ENCODE measurements around the gene FOXD4L1. TPM values are rescaled to one million over a fixed set of nuclear protein-coding genes. Genes with fewer than 3 reads are reported as not detected.
"Not testable (repeated sequence)": the region's sequence is repeated elsewhere in the genome, so short reads cannot be mapped to it uniquely, and the experiment has no call there.

The FOXD4L1 gene
- total RNA-seq, 1 experiment from 2014 or later = 0.25 TPM

DNA sequence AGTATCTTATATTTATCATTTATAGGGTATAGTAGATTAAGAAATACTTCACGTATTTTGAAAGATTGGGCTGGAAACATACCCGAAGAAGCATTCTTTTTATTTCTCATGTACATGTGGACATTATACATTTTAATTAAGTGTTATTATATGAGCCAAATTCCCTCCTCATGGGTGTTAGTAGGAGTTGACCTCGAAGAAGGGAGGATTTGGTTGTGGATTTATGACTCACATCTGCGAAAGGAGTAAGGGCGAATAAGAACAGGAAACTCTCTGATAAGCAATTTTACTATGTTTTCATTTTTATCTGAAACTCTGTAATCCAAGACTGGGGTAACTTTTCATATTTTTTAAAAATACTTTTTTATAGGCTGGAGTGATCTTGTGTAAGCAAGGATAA lies 23.0 kb downstream of the FOXD4L1 start:
- not testable (repeated sequence) for DNase-seq (ENCODE audit: extremely low read depth, low read depth)

DNA sequence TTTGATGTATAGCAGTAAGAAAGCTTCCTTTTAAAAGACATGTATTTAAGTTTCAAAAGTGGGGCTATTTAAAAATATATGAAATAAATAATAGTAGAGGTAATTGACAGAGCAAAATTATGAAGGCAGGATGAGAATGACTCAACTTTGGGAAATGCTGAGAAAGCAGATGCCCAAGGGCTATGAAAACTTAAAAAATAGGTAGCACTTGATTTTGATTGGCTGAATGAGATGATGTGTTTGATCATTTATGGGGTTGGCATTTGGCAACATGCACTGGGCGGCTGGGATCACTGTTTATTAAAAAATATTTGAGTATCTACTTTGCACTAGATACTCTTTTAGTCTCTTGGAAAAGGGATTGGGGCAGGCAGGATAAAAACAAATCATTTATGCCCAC lies 26.5 kb downstream of the FOXD4L1 start:
- not testable (repeated sequence) for DNase-seq (ENCODE audit: extremely low read depth, low read depth)

DNA sequence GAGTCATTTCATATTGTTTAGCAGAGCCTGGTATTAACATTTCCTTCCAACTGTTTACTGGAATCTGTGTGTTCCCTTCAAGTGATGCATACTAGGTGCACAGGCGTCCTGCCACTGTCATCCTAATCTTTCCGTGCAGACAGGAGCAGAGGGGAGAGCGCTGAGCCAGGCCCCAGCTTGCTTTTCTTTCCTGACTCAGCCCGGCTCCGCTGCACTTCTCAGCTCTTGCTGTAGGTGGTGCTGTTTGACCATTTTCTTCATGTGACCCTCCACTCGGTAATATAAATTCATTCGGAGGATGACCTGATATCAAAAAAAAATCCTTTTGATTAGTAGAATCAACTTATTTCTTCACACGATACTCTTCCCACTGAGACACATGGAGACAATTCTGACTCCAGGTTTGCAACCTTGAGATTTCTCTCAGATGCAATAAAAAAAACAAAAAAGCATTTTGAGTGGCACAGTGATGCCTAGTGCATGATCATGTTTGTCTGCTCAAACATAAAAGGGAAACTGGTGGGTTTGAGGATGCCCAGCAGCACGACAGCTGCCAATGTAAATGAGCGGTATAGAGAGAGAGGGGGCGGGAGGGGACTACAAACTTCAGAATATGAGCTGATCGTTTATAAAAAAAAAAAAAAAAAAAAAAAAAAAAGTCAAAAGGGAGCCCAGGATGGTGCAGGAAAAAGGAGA lies 29.0 kb downstream of the FOXD4L1 start:
- not testable (repeated sequence) for DNase-seq (ENCODE audit: extremely low read depth, low read depth)

DNA sequence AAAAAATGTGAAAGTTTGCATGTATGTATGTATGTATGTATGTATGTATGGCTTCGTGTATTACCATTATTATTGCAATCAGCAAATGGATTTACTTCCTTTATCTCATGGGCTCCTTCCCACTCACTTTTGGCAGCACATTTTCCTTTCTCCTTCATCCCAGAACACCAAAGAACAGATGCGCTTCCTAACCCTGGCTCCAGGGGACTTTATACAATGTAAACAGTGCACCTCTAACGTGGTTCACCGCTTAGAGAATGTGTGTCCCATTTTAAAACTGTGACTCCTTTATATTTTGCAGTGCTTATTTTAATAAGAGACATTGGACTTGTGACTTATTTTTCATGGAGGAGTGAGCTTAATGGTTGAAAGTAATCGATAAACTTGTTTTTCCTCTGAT lies 29.7 kb downstream of the FOXD4L1 start:
- DNase-seq (ENCODE audit: extremely low read depth, low read depth) = not testable (repeated sequence)

DNA sequence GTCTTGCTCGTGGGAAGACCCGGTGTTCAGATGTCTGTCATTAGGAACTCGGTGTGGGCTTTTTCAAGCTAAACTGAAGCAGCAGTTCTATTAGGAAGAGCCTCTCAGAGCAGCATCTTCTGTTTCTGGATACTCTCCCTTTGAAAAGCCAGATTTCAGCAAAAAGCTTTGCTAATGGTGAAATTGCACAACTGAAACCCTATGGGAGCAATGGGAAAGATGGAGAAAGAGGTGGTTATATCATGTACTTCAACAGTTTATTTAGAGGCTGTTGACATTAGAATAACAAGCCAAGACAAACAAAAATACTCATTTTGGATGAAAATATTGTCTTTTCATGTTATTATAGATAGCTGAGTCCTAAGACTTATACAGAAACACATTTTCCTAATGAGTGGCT lies 30.4 kb downstream of the FOXD4L1 start:
- not testable (repeated sequence) for DNase-seq (ENCODE audit: extremely low read depth, low read depth)

- DNase-seq (ENCODE audit: extremely low read depth, low read depth) = not testable (repeated sequence)
Observed at GRCh38 chr2:113532991-113533390, 34.5 kb downstream of the FOXD4L1 start.

DNA sequence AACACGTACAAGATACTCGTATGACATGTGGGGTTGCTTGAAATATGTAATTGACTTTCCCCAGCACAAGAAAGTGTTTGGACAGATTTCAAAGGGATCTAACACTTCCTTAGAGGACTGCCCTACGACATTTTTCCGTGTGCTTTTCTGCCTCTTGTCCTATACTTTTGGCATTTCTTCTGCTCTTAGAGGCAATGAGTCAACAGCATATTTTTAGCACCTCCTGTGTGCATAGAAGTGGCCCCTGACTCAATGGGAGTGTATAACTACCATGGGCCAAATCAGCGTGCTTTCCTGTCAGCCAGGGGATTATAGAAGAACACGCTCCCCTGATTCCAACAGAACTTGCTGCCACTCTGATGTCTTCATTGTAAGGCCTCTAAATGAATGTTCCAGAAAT lies 38.1 kb downstream of the FOXD4L1 start:
- DNase-seq (ENCODE audit: extremely low read depth, low read depth) = not testable (repeated sequence)

- DNase-seq (ENCODE audit: extremely low read depth, low read depth) = not testable (repeated sequence)
Observed at GRCh38 chr2:113540834-113541203, 42.4 kb downstream of the FOXD4L1 start.

GRCh38 chr2:113541204-113541975 lies 42.9 kb downstream of the FOXD4L1 start:
- not testable (repeated sequence) for DNase-seq (ENCODE audit: extremely low read depth, low read depth)

- not testable (repeated sequence) for DNase-seq (ENCODE audit: extremely low read depth, low read depth)
Observed at GRCh38 chr2:113541976-113542485, 43.6 kb downstream of the FOXD4L1 start.

DNA sequence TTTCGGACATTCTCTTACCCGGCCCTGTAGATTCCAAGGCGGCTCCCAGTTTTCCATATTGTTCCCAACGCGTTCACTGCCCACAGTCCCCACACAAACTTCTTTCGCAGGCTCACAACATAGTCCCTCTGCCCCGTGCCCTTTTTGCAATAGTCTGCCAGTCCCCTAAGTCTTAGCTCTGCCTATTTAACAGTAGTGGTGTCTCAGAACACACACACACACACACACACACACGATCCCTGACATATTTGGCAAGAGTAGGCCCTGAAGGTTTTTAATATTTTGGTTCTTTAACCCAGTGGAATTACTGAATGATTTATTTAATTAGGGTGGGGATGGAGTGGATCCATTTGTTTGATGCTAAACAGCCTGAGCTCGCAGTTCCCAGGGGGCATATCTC lies 44.1 kb downstream of the FOXD4L1 start:
- not testable (repeated sequence) for DNase-seq (ENCODE audit: extremely low read depth, low read depth)

Other genes with a start within 250 kb of the FOXD4L1 start
- 1.0 and 1.4 TPM in 2 replicates for gene PAX8, start 219.7 kb upstream of the FOXD4L1 start, total RNA-seq (2014; rRNA removed; shearing (Covaris generic))
- 39.0 and 42.7 TPM in 2 replicates for gene ZNG1B, start 61.0 kb upstream of the FOXD4L1 start, total RNA-seq (2014; rRNA removed; shearing (Covaris generic))
- gene RABL2A, start 128.6 kb downstream of the FOXD4L1 start, total RNA-seq (2014; rRNA removed; shearing (Covaris generic)) = 7.5 and 8.8 TPM in 2 replicates

Measured in NCI-H460 (cell line).